ENCODE results near the gene ZFYVE1. TPM values are rescaled to one million over a fixed set of nuclear protein-coding genes. Genes with fewer than 3 reads are reported as not detected.

ZFYVE1 gene
- total and polyA plus RNA-seq, 2 of the 13 experiments (the other 11 are each of a cell fraction or from before 2014, with no cell fraction given) = 2.6 to 5.3 TPM

DNA sequence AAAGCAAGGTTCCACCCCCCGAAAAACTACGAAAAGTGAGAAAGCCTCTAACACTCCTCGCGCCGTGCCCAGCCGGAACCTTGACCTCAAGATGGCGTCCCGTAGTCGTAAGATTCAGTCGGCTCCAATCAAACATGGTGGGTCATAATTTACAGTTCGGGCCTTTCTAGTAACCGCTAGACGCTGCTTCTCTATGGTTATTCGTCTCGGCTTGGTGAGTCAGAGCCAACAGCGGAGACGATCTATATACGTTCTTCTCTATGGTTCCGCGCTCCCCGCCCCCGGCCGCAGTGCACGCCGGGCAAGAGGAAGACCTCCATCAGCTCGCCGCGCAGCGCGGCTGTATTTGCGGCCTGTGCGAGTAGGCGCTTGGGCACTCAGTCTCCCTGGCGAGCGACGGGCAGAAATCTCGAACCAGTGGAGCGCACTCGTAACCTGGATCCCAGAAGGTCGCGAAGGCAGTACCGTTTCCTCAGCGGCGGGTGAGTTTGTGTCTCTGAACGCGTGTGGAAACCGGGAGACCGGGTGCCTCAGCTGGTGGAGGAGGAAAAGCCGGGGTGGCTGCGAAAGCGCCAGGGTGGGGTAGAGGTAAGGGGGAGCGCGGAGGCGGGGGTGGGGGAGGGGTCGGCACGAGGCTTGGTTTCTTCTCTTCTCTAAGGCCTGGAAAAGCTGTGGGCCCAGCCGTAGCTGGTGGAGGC lies 31.5 kb upstream of the ZFYVE1 start, which contains the start of gene RBM25 (continued):
- no peak for TF ChIP-seq ZNF7 (CRISPR knock-in tag; IDR thresholded peaks at IDR 0.05)
- peak; percentile 78; the same call in 1 of the 2 replicates for TF ChIP-seq ZGPAT (CRISPR knock-in tag; IDR thresholded peaks at IDR 0.05)
- no peak for TF ChIP-seq RARA (CRISPR knock-in tag; IDR thresholded peaks at IDR 0.05)
- TF ChIP-seq ELF4 (CRISPR knock-in tag; IDR thresholded peaks at IDR 0.05; ENCODE audit: borderline replicate concordance) = peak; percentile 44; the same call in 1 of the 2 replicates
- peak; percentile 67 for TF ChIP-seq CBX1 (IDR thresholded peaks at IDR 0.05; ENCODE audit: low read depth)
- TF ChIP-seq HDAC6 (IDR thresholded peaks at IDR 0.05; ENCODE audit: low read depth, low read length) = no peak
- TF ChIP-seq ZNF800 (CRISPR knock-in tag; IDR thresholded peaks at IDR 0.05) = no peak
- peak; percentile 76 for TF ChIP-seq NR2F6 (IDR thresholded peaks at IDR 0.05)
- TF ChIP-seq NR2F6 (CRISPR knock-in tag; IDR thresholded peaks at IDR 0.05) = peak; percentile 80
- TF ChIP-seq NFRKB (IDR thresholded peaks at IDR 0.05) = peak; percentile 92
- peak; percentile 87 for TF ChIP-seq IRF2 (CRISPR knock-in tag; IDR thresholded peaks at IDR 0.05)
- no peak for TF ChIP-seq ISX (CRISPR knock-in tag; conservative IDR thresholded peaks at IDR 0.05)
- TF ChIP-seq ZNF546 (CRISPR knock-in tag; conservative IDR thresholded peaks at IDR 0.05) = no peak; the same call in 1 of the 2 replicates
- TF ChIP-seq, protein P1, sequence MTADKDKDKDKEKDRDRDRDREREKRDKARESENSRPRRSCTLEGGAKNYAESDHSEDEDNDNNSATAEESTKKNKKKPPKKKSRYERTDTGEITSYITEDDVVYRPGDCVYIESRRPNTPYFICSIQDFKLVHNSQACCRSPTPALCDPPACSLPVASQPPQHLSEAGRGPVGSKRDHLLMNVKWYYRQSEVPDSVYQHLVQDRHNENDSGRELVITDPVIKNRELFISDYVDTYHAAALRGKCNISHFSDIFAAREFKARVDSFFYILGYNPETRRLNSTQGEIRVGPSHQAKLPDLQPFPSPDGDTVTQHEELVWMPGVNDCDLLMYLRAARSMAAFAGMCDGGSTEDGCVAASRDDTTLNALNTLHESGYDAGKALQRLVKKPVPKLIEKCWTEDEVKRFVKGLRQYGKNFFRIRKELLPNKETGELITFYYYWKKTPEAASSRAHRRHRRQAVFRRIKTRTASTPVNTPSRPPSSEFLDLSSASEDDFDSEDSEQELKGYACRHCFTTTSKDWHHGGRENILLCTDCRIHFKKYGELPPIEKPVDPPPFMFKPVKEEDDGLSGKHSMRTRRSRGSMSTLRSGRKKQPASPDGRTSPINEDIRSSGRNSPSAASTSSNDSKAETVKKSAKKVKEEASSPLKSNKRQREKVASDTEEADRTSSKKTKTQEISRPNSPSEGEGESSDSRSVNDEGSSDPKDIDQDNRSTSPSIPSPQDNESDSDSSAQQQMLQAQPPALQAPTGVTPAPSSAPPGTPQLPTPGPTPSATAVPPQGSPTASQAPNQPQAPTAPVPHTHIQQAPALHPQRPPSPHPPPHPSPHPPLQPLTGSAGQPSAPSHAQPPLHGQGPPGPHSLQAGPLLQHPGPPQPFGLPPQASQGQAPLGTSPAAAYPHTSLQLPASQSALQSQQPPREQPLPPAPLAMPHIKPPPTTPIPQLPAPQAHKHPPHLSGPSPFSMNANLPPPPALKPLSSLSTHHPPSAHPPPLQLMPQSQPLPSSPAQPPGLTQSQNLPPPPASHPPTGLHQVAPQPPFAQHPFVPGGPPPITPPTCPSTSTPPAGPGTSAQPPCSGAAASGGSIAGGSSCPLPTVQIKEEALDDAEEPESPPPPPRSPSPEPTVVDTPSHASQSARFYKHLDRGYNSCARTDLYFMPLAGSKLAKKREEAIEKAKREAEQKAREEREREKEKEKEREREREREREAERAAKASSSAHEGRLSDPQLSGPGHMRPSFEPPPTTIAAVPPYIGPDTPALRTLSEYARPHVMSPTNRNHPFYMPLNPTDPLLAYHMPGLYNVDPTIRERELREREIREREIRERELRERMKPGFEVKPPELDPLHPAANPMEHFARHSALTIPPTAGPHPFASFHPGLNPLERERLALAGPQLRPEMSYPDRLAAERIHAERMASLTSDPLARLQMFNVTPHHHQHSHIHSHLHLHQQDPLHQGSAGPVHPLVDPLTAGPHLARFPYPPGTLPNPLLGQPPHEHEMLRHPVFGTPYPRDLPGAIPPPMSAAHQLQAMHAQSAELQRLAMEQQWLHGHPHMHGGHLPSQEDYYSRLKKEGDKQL (CRISPR knock-in tag; IDR thresholded peaks at IDR 0.05; ENCODE audit: low read depth) = no peak
- peak; percentile 57; the same call in 1 of the 2 replicates for TF ChIP-seq ZNF160 (CRISPR knock-in tag; IDR thresholded peaks at IDR 0.05)
- TF ChIP-seq PBX3 (CRISPR knock-in tag; IDR thresholded peaks at IDR 0.05; ENCODE audit: borderline replicate concordance) = no peak
- no peak for TF ChIP-seq SOX13 (IDR thresholded peaks at IDR 0.05)
- peak in 1 of 2 experiments; percentile 54; a peak in 1 of 4 replicates for TF ChIP-seq SOX13 (CRISPR knock-in tag; conservative IDR thresholded peaks at IDR 0.05 in 1 of 2, IDR thresholded peaks at IDR 0.05 in 1 of 2)
- TF ChIP-seq, protein P2, sequence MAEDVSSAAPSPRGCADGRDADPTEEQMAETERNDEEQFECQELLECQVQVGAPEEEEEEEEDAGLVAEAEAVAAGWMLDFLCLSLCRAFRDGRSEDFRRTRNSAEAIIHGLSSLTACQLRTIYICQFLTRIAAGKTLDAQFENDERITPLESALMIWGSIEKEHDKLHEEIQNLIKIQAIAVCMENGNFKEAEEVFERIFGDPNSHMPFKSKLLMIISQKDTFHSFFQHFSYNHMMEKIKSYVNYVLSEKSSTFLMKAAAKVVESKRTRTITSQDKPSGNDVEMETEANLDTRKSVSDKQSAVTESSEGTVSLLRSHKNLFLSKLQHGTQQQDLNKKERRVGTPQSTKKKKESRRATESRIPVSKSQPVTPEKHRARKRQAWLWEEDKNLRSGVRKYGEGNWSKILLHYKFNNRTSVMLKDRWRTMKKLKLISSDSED (CRISPR knock-in tag; IDR thresholded peaks at IDR 0.05) = no peak

Data from HepG2 (cell line).